Breast epithelium (tissue), 4 donors: ENCODE data around the gene DCDC1. TPM values are rescaled to one million over a fixed set of nuclear protein-coding genes. Genes with fewer than 3 reads are reported as not detected.

Source experiments
- DNase-seq, 2 donors: peaks; one replicate each; pipeline ENCODE4 v3.0.0-alpha.2; 2019; ENCODE audit warnings: low spot score in 2 of 2
- H3K27ac ChIP-seq, 2 donors: fragments of 200-600 bp; sonication (generic) in 1 of 2; one replicate each; pipeline ENCODE4 v1.5.1; 2016 to 2019; ENCODE audit warnings: mild to moderate bottlenecking in 1 of 2
- H3K27me3 ChIP-seq, 2 donors: fragments of 200-600 bp; sonication (generic) in 1 of 2; one replicate each; pipeline versions ENCODE4 v1.5.1 to v1.6.0; 2017 to 2019; ENCODE audit warnings: control low read depth in 1 of 2, mild to moderate bottlenecking in 1 of 2
- H3K36me3 ChIP-seq: fragments of 200-600 bp; one replicate; pipeline ENCODE4 v1.5.1; 2019
- H3K4me1 ChIP-seq, 2 donors: fragments of 200-600 bp; sonication (generic); one replicate each; pipeline ENCODE4 v1.5.1; 2016 to 2019; ENCODE audit warnings: control low read depth in 1 of 2
- H3K4me3 ChIP-seq, 3 donors: fragments of 200-600 bp; sonication (generic); 1 replicate in 2 of 3; 2 replicates in 1 of 3; pipeline ENCODE4 v1.5.1; 2016 to 2019; ENCODE audit warnings: mild to moderate bottlenecking in 3 of 3, moderate library complexity in 2 of 3
- H3K9me3 ChIP-seq, 2 donors: fragments of 200-600 bp; sonication (generic) in 1 of 2; one replicate each; pipeline ENCODE4 v1.5.1; 2016 to 2019; ENCODE audit warnings: control low read depth in 1 of 2
- POLR2A ChIP-seq: fragments of 450-650 bp; IDR thresholded peaks from one replicate; pipeline ENCODE4 v1.6.1; 2016; ENCODE audit warnings: antibody characterized with exemption, mild to moderate bottlenecking, moderate library complexity
- POLR2AphosphoS5 ChIP-seq, 3 donors: sonication (generic); formaldehyde crosslinking; IDR thresholded peaks; one replicate each; pipeline ENCODE4 v1.6.1; 2017; ENCODE audit warnings: antibody characterized with exemption in 3 of 3
- intact Hi-C: fragments of 100-400 bp; cut with DNase I; formaldehyde crosslinking; loops from one replicate; pipeline ENCODE4 v1.15.1; 2023; ENCODE audit warnings: low total_unique reads
- total RNA-seq, 3 donors: library from RNA; depleted of rRNA; stranded (reverse); fragments of >200 nt; gene quantifications; one replicate each; pipeline ENCODE4 v1.1.0, GENCODE V29; 2016
- TF ChIP-seq, protein P1 (sequence below), 3 donors: fragments of 450-650 bp; IDR thresholded peaks; one replicate each; pipeline ENCODE4 v1.5.1; 2016 to 2017; ENCODE audit warnings: antibody characterized with exemption in 3 of 3, mild to moderate bottlenecking in 3 of 3, moderate library complexity in 3 of 3

Gene DCDC1
- total RNA-seq, 3 donors from 2014 or later, result 0.32 to 5.6 (median 3.8) TPM

DNA sequence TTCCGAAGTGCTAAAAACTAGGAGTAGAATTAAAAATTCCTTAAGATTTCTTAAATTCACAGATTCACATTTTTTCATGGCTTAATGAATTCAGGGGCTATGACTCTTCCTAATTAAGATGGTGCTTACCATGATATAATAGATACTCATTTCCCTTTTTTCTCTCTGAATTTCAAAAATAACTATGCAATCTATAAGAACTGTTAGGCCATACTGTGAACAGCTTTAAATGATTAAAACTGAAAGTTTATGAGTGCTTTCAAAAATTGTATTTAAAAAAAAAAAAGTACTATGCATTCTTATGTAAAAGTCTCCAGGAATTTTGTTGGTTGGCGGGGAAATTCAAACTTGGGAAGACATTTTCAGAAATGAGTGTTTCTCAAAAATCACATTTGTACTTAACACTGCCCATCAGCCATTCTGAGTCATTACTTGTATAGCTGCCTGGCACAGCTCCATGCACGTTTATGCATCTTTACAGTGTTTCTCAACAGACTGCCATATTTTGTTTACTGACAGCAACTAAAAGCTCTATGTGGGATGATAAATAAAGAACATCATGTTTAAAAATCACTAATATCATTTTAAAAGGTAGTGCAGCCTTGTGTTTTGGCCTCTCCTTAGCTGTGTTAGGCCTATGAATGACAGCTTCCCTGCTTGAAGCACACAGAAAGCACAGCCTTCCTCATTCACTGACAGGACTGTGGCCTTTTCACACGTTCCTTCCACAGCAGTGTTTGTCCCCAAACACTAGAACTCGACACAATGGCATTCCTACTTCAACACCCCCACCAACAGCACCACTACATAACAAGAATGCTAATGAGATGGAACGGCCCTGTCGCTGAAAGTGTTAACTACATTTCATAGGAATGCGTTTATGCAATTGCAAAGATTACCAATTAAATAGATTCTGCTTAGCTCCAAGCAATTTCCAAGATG lies 131.4 kb downstream of the DCDC1 start:
- TF ChIP-seq POLR2AphosphoS5 (IDR thresholded peaks at IDR 0.05), result no peak
- TF ChIP-seq, protein P1, sequence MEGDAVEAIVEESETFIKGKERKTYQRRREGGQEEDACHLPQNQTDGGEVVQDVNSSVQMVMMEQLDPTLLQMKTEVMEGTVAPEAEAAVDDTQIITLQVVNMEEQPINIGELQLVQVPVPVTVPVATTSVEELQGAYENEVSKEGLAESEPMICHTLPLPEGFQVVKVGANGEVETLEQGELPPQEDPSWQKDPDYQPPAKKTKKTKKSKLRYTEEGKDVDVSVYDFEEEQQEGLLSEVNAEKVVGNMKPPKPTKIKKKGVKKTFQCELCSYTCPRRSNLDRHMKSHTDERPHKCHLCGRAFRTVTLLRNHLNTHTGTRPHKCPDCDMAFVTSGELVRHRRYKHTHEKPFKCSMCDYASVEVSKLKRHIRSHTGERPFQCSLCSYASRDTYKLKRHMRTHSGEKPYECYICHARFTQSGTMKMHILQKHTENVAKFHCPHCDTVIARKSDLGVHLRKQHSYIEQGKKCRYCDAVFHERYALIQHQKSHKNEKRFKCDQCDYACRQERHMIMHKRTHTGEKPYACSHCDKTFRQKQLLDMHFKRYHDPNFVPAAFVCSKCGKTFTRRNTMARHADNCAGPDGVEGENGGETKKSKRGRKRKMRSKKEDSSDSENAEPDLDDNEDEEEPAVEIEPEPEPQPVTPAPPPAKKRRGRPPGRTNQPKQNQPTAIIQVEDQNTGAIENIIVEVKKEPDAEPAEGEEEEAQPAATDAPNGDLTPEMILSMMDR (IDR thresholded peaks at IDR 0.05), result no peak
- TF ChIP-seq POLR2A, result no peak
- Histone ChIP-seq H3K4me3 (no peak overlapping the region), H3K9me3 (no peaks in the 10 kb centered on the region), H3K4me1 (no peaks in the 10 kb centered on the region), H3K27me3 (no peaks in the 10 kb centered on the region), H3K36me3 (no peaks in the 10 kb centered on the region), H3K27ac (no peak overlapping the region)
- intact Hi-C loops, result no loop called here
- no peak for DNase-seq

DNA sequence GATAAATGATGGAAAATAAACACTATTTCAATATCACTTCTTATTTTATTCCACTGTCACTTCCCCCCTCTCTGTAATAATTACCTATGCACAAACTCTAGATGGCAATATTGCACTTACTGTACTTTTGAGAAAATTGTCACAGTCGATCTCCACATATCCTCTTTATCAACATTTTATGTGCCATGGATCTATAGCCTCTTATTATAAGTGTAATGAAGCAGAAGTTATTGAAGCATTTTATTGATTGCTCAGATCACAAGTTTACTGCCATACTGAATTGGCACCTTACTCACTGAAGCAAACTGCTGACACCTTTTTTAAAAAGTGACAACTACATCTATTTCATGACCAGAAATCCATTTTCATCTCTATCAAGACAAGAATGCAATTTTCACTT lies 133.4 kb downstream of the DCDC1 start:
- H3K4me3 ChIP-seq, result no peak overlapping the region
- TF ChIP-seq POLR2AphosphoS5 (IDR thresholded peaks at IDR 0.05), result no peak
- TF ChIP-seq, protein P1 (IDR thresholded peaks at IDR 0.05), result peak in 1 of 3 donors; percentile 13
- TF ChIP-seq POLR2A, result no peak
- no peaks in the 10 kb centered on the region for H3K9me3 ChIP-seq
- no peaks in the 10 kb centered on the region for H3K4me1 ChIP-seq
- DNase-seq, result no peak
- H3K27ac ChIP-seq, result no peak overlapping the region
- H3K36me3 ChIP-seq, result no peaks in the 10 kb centered on the region
- intact Hi-C loops, result no loop called here
- H3K27me3 ChIP-seq, result no peaks in the 10 kb centered on the region

DNA sequence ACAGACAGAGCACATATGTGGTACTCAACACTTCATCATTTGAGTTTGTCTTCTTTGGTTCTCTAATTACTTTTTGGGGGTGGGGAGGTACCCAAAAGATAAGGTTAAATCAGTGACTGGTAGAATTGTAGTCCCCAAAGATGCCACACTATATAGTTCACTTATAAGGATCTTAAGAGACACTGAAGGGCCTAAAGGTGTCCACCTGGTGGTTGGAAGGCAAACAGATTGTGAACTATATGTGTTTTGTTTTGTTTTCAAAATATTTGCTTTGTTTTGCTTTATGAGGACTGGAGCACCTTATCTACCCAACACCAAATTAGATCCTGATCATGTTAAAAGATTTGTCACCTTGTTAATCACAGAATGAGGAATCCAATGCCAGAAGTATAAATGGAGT lies 136.1 kb downstream of the DCDC1 start:
- H3K27me3 ChIP-seq, result no peaks in the 10 kb centered on the region
- no peaks in the 10 kb centered on the region for H3K9me3 ChIP-seq
- no peak overlapping the region for H3K27ac ChIP-seq
- DNase-seq, result no peak
- no peak overlapping the region for H3K4me3 ChIP-seq
- no peaks in the 10 kb centered on the region for H3K4me1 ChIP-seq
- no peaks in the 10 kb centered on the region for H3K36me3 ChIP-seq
- TF ChIP-seq POLR2AphosphoS5 (IDR thresholded peaks at IDR 0.05), result no peak
- TF ChIP-seq, protein P1 (IDR thresholded peaks at IDR 0.05), result no peak
- TF ChIP-seq POLR2A, result no peak
- intact Hi-C loops, result no loop called here

DNA sequence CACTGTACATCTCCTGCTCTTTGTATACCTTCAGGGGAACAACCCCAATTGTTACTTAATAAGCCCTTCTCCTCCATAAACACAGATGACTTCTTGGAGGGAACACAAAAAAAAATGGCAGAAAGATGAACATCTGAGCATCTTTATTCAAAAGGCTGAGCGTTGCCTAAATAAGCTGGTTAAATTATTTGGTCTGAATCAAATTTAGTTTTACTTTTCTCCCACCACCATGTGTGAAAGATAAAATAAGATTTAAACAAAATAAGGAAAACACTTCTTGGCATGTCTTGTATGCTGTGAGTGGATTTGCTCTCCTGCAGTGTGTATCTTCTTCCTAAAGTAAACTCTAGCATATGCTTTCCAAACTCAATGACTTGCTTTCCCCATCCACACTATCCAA lies 137.9 kb downstream of the DCDC1 start:
- Histone ChIP-seq H3K27ac (no peak overlapping the region), H3K4me1 (no peaks in the 10 kb centered on the region), H3K9me3 (no peaks in the 10 kb centered on the region), H3K4me3 (no peak overlapping the region), H3K36me3 (no peaks in the 10 kb centered on the region), H3K27me3 (no peaks in the 10 kb centered on the region)
- DNase-seq, result no peak
- TF ChIP-seq POLR2A, result no peak
- TF ChIP-seq, protein P1 (IDR thresholded peaks at IDR 0.05), result no peak
- intact Hi-C loops, result no loop called here

DNA sequence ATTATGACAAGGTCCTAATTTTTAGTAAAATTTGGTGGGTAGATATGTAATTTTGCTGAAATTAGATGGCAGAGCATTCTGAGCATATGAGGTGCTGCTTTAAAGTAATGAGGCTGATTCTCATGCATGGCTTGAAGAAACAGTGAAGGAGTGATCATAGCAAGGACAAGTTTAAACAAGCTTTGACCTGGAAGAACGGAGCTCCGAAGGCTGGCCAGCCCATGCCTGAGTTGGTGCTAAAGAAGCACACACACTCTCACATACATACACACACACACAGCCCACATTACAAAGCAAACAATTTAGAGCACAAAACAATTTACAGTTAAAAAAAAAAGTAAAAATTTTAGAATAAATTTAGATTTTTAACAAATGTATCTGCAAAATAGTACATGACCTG lies 150.7 kb downstream of the DCDC1 start:
- TF ChIP-seq POLR2A, result no peak
- TF ChIP-seq POLR2AphosphoS5 (IDR thresholded peaks at IDR 0.05), result no peak
- TF ChIP-seq, protein P1 (IDR thresholded peaks at IDR 0.05), result no peak
- no peak overlapping the region for H3K4me3 ChIP-seq
- no peaks in the 10 kb centered on the region for H3K36me3 ChIP-seq
- H3K9me3 ChIP-seq, result no peaks in the 10 kb centered on the region
- DNase-seq, result no peak
- intact Hi-C loops, result no loop called here
- H3K27ac ChIP-seq, result no peak overlapping the region
- no peaks in the 10 kb centered on the region for H3K27me3 ChIP-seq
- no peaks in the 10 kb centered on the region for H3K4me1 ChIP-seq
